Stimulated activated naive CD8-positive, alpha-beta T cell treated with anti-CD3 and anti-CD28 coated beads, Interleukin-15, amount 100 ng/mL, for 72 hours (primary cell): ENCODE measurements around the gene ERV3-1.
"Not testable (repeated sequence)": the region's sequence is repeated elsewhere in the genome, so short reads cannot be mapped to it uniquely, and the experiment has no call there.

Source experiments
- ATAC-seq: fragments of 150-1000 bp; cut with Tn5 transposase; 2 replicates; pipeline ENCODE4 v1.10.0; 2021; ENCODE audit warnings: mild to moderate bottlenecking, moderate library complexity
- DNase-seq, 2 donors: peaks; one replicate each; pipeline ENCODE4 v3.0.0; 2021 to 2022
- H3K27ac Mint-ChIP-seq, 2 donors: one replicate each; pipeline ENCODE4 v1.8.0; 2022; ENCODE audit warnings: mild to moderate bottlenecking in 2 of 2, mixed read lengths in 2 of 2, moderate library complexity in 2 of 2
- H3K27me3 Mint-ChIP-seq: one replicate; pipeline ENCODE4 v1.8.0; 2022; ENCODE audit warnings: mixed read lengths
- H3K4me1 Mint-ChIP-seq: one replicate; pipeline ENCODE4 v1.8.0; 2022; ENCODE audit warnings: mild to moderate bottlenecking, mixed read lengths
- H3K4me3 Mint-ChIP-seq, 2 donors: one replicate each; pipeline ENCODE4 v1.8.0; 2022; ENCODE audit warnings: mild to moderate bottlenecking in 2 of 2, mixed read lengths in 2 of 2, moderate library complexity in 1 of 2
- H3K9me3 Mint-ChIP-seq, 2 donors: one replicate each; pipeline ENCODE4 v1.8.0; 2022; ENCODE audit warnings: mixed read lengths in 2 of 2

The ERV3-1 gene

DNA sequence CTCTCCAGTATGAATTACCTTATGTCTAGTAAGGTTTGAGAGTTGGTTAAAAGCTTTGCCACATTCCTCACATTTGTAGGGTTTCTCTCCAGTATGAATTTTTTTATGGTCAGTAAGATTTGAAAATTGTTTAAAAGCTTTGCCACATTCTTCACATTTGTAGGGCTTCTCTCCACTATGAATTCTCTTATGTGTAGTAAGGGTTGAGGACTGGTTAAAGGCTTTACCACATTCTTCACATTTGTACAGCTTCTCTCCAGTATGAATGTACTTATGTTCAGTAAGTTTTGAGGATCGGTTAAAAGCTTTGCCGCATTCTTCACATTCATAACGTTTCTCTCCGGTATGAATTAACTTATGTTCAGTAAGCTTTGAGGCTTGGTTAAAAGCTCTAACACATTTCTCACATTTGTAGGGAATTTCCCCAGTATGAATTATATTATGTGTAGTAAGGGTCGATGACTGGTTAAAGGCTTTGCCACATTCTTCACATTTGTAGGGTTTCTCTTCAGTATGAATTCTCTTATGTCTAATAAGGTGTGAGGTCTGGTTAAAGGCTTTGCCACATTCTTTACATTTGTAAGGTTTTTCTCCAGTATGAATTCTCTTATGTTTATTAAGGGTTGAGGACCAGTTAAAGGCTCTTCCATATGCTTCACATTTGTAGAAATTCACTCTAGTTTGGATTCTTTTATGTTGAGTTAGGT, 27.8 kb downstream of the ERV3-1 start:
- DNase-seq (no peak), ATAC-seq (no peak)
- Mint-ChIP-seq H3K4me1 (no peaks in the 10 kb centered on the region), H3K9me3 (peaks cover 36 to 58% of the 10 kb centered on the region in 2 donors), H3K27me3 (no peaks in the 10 kb centered on the region), H3K27ac (no peak overlapping the region), H3K4me3 (no peak overlapping the region)

DNA sequence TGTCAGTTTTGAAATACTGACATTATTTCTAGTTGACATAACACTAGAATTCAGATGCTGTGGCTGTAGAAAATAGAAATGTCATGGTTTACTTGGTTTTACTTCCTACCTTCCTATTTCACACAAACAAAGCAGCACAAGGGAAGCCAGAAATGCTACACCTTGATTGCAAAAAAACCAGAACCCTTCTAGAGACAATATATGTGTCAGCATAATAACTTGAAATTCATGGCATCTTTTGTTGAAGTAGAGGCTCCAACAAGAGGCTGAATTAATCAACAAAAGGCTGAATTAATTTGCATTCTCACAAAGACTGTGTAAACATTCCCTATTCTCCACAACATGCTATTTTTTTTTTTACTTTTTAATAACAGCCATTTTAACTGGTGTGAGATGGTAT, 40.9 kb downstream of the ERV3-1 start:
- H3K9me3 Mint-ChIP-seq = peaks cover 0 to 18% of the 10 kb centered on the region in 2 donors
- ATAC-seq = no peak

DNA sequence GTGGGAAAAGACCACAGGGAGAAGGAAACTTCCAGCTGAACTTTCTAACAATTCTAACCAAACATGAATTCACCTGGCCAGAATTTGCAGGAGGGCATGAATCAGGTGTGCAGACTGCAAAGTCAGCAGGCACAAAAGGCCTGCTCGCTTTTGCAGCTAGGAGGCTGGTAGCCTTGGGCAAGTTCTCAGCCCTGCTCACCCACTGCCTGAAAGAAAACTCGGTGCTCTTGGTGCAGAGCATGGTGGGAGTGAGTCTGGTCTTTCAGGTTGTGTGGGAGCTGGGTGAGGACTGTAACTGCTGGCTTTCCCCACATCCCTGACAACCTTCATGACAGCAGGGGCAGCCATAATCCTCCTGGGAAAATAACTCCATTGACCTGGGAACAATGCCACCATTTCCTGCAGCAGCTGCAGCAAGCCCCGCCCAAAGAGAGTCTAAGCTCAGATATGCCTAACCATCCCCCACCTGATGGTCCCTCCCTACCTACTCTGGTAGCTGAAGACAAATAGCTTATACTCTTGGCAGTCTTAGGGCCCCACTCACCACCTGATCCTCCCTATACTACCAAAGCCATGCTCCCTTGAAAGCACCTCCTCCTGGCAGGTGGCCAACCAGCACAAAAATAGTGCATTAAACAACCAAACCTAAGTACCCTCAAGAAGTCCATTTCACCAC, 47.3 kb downstream of the ERV3-1 start:
- DNase-seq (no peak), ATAC-seq (no peak)

More for the DNA sequence above, 40.9 kb downstream of the ERV3-1 start:
- H3K4me1 Mint-ChIP-seq = no peaks in the 10 kb centered on the region
- no peak for DNase-seq
- H3K27me3 Mint-ChIP-seq = peaks cover 7% of the 10 kb centered on the region
- no peak overlapping the region for H3K27ac Mint-ChIP-seq
- no peak overlapping the region for H3K4me3 Mint-ChIP-seq

DNA sequence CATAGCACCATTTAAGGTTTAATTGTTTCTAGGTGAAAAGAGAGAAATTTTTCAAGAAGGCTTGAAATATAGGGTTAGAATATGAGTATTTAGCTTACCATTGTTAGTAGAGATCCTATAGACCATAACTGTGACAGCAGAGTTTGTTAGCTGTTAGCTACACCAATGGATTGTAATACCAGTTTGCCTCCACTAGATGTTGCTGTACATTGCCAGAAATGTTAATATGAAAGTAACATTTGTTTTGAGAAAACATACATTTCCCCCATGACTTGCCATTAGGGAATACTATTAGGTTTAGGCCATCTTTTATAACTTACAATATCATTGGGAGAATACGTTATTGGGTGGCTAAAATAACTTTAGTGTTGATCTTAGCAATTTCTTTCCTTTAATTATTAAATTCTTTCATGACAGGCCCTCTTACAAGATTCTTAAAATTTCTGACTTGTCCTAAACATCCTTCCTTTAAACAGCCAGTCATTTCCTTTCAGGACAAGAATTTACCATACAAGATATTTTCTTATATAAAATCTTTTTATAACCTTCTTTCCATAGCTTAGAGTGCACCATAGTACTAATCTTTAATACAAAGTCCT, 55.1 kb downstream of the ERV3-1 start:
- no peaks in the 10 kb centered on the region for H3K9me3 Mint-ChIP-seq
- peaks cover 44% of the 10 kb centered on the region for H3K27me3 Mint-ChIP-seq
- no peak overlapping the region for H3K27ac Mint-ChIP-seq
- DNase-seq = no peak
- H3K4me1 Mint-ChIP-seq = no peaks in the 10 kb centered on the region
- no peak overlapping the region for H3K4me3 Mint-ChIP-seq
- no peak for ATAC-seq

More for the DNA sequence above, 47.3 kb downstream of the ERV3-1 start:
- Mint-ChIP-seq H3K27ac (no peak overlapping the region), H3K4me3 (no peak overlapping the region), H3K4me1 (no peaks in the 10 kb centered on the region), H3K27me3 (peaks cover 25% of the 10 kb centered on the region), H3K9me3 (peaks cover 7 to 10% of the 10 kb centered on the region in 2 donors)

DNA sequence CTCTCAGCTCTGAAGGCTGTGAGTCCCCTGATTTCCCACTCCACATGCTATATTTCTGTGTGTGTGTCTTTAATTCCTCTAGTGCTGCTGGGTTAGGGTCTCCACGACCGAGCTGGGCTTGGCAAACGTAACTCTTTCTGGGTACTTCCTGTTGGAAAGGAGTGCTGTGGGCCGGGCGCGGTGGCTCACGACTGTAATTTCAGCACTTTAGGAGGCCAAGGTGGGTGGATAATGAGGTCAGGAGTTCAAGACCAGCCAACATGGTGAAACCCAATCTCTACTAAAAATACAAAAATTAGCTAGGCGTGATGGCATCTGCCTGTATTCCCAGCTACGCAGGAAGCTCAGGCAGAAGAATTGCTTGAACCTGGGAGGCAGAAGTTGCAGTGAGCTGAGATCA, 55.8 kb downstream of the ERV3-1 start:
- H3K4me1 Mint-ChIP-seq, DNase-seq, H3K27ac Mint-ChIP-seq, H3K9me3 Mint-ChIP-seq, ATAC-seq, H3K4me3 Mint-ChIP-seq: not testable (repeated sequence)
- H3K27me3 Mint-ChIP-seq = peaks cover 51% of the 10 kb centered on the region

DNA sequence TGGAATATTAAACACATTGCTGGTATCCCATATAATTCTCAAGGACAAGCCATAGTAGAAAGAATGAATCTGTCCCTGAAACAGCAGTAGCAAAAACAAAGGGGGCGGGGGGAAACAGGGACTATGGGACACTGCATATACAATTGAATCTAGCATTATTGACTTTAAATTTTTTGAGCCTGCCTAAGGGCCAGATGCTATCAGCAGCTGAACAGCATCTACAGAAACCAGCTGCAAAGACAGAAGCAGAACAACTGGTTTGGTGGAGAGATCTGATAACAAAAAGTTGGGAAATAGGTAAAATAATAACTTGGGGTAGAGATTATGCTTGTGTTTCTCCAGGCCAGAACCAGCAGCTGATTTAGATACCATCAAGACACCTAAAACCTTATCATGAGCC, 57.7 kb downstream of the ERV3-1 start:
- not testable (repeated sequence) for ATAC-seq, H3K4me1 Mint-ChIP-seq, H3K4me3 Mint-ChIP-seq, DNase-seq, H3K9me3 Mint-ChIP-seq, H3K27ac Mint-ChIP-seq
- peaks cover 65% of the 10 kb centered on the region for H3K27me3 Mint-ChIP-seq

DNA sequence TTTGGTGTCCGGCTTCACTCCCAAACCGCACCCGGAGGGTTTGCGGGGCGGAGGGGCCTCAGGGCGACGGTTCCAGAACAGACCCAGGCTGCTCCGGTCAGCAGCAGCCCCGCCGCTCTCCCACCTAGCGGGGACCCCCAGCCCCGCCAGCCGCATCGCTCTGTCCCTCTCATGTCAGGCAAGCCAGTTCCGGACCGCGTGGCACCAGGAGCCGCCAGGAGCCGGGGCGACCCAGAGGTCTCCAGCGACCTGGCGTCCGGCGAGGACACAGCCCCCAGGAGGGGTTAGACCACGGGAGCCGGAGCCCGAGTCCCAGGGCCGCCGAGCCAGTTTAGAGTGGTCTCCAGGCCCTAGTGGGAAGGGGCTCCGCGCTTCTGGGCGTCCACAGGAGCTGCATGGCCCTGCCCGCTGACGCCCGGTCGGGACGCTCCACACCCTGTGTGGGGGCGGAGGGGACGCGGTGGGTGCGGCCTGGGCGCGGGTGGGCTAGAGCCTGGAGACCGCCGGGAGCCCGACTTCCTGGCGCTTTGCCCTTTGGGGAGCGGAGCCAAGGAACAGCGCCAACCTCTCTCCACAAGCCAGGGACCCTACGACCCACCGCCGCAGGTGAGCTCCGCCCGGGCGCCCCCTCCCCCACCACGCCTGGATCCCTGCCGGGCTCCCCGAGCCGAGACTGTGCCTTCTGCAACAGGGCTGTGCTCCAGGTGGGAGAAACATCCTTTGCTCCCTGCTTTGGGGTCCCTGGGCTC, 59.1 kb downstream of the ERV3-1 start:
- H3K4me3 Mint-ChIP-seq = peak overlapping the region; percentile 32 to 42
- ATAC-seq (peak; percentile 45), DNase-seq (no peak)
- no peaks in the 10 kb centered on the region for H3K9me3 Mint-ChIP-seq
- H3K27me3 Mint-ChIP-seq = peaks cover 65% of the 10 kb centered on the region
- no peaks in the 10 kb centered on the region for H3K4me1 Mint-ChIP-seq
- H3K27ac Mint-ChIP-seq = no peak overlapping the region

DNA sequence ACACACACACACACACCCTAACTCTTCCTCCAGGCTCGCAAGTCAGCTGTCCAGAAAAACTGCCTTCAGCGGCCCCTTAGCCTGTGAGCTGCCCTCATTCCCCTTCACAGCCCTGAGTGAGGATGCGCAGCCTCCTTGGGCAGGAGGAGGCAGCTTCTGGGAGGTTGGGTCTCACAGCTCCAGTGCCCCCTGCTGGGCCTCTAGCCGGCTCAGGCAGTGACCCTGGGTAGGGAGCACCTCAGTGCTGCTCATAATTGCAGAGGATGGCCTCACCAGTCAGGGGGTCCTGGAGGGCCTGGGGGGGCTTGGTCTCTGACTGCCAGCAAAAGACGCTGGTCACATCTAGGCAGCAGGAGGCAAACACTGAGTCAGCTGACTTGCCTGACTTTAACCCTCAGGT, 59.7 kb downstream of the ERV3-1 start:
- Mint-ChIP-seq H3K27ac (peak overlapping the region in 1 of 2 donors; percentile 40), H3K4me1 (no peaks in the 10 kb centered on the region), H3K4me3 (peak overlapping the region in 1 of 2 donors; percentile 5), H3K9me3 (no peaks in the 10 kb centered on the region), H3K27me3 (peaks cover 65% of the 10 kb centered on the region)
- DNase-seq = peak in 1 of 2 donors; percentile 34
- ATAC-seq = peak; percentile 83

DNA sequence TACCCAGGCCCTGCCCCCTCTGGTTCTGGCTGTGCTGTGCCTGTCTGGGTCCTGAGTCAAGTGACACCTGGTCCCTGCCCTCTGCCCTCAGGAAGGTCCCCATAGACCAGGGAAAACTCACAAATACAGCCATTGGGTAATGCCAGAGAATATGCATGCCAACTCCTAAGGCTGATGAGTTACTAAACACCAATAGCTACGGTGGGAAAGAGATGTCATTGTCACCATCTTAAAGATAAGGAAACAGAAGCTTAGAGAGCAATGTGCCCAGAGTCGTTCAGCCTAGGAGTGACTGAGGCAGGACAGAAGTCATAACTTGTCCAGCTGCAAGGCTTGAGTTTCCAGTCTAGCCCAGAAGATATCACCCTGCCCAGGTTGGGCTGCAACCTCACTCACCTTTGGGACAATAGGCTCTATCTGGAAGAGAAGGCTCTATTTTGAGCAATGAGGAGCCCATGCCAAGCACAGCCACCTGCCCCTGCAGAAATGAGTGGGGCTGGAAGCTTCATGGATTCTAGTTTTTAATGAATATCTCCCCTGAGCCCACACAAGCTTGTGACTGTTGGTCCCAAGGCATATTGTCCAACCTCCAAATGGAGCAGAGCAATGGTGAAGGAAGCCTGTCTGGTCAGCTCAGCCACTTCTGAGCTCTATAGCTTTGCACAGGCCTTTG, 60.8 kb downstream of the ERV3-1 start:
- ATAC-seq (no peak), DNase-seq (no peak)
- Mint-ChIP-seq H3K27ac (no peak overlapping the region), H3K4me3 (no peak overlapping the region), H3K27me3 (peaks cover 60% of the 10 kb centered on the region), H3K4me1 (no peaks in the 10 kb centered on the region), H3K9me3 (no peaks in the 10 kb centered on the region)

DNA sequence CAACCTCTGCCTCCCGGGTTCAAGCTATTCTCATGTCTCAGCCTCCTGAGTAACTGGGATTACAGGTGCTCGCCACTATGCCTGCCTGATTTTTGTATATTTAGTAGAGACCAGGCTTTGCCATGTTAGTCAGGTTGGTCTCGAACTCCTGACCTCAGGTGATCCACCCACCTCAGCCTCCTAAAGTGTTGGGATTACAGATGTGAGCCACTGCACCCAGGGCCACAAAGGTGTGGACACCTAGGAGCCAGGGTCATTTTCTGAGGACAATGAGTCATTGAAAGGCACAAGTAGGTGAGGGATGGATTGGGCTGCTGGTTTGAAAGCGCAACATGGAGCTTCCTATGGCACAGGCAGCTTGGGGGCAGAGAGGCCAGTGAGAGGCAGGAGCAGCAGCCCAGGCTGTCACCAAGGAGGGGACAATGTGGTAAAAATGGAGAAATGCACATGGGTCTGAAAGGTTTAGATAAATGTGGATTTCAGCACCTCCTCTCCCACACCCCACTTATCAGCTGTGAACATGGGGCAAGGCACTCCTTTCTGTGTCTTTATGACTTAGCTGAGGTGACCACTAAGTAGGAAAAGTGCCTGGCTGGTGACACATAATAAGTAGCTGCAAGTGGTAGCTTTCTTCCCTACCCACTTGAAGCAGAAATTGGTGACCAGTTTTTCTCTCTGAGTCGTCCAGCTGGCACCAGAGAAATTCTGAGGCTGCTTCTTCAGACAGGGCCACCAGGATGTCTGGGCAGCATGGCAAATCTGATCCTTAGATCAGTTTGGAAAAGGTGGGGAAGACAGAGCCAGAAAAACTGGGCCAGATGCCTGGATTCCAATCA, 61.6 kb downstream of the ERV3-1 start:
- not testable (repeated sequence) for DNase-seq, ATAC-seq, H3K4me3 Mint-ChIP-seq, H3K4me1 Mint-ChIP-seq, H3K9me3 Mint-ChIP-seq, H3K27ac Mint-ChIP-seq
- peaks cover 52% of the 10 kb centered on the region for H3K27me3 Mint-ChIP-seq
